ENCODE results near the gene PECR. TPM values are rescaled to one million over a fixed set of nuclear protein-coding genes. Genes with fewer than 3 reads are reported as not detected.

PECR gene
- total and polyA plus RNA-seq, 2 of the 13 experiments (the other 11 are each of a cell fraction or from before 2014, with no cell fraction given), result 151 to 153 TPM

DNA sequence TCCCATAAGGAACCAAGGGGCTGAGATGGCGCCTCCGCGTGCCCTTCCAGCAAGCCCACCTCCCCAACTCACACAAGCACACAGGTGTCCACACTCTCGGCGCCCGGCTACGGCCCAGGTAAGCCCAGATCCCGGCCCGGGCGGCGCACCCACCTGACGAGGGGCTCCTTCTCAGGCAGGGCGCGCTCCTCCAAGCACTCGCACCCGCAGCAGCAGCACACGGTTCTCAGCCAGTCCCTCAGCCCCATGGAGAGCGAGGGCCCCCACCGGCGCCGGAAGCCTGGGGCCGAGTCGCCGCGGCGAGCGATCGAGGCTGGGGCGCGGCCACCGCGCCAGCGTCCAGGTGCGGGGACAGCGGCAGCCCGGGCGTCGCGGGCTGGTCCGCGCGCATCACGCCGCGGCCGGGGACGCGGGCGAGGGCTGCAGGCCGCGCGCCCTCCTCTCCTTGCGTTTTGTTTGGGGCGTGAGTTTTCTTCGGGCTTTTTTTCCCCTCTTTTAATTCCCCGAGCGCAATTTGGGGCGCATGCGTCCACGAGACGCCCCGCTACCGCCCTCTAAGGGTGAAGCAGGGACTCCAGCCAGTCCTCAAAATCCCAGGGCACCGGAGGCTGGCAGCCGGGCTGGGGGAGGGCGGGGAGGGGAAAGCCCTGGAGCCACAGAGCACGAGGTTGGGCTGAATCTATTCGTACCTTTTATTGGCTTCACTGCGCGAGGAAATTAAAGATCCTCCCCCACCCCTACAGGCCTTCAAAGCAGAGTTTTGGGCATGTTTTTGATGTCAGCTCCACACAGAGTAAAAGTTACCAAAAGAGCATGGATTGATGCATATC is 68.3 kb downstream of the PECR start, which contains the start of gene MREG (continued):
- TF ChIP-seq FLYWCH1 (CRISPR knock-in tag; IDR thresholded peaks at IDR 0.05) (no peak), PTBP1 (IDR thresholded peaks at IDR 0.05; ENCODE audit: low read depth, low read length, poor library complexity, severe bottlenecking) (no peak), ZFP36 (IDR thresholded peaks at IDR 0.05; ENCODE audit: borderline replicate concordance, low read depth, low read length, partially characterized antibody) (no peak), TCF12 (IDR thresholded peaks at IDR 0.05) (no peak), TCF12 (CRISPR knock-in tag; IDR thresholded peaks at IDR 0.05) (no peak), THAP11 (CRISPR knock-in tag; IDR thresholded peaks at IDR 0.05) (peak; percentile 17; the same call in 1 of the 2 replicates), RELA (CRISPR knock-in tag; IDR thresholded peaks at IDR 0.05) (no peak), SUZ12 (IDR thresholded peaks at IDR 0.05; ENCODE audit: low read depth, low read length) (no peak), SIX4 (CRISPR knock-in tag; IDR thresholded peaks at IDR 0.05) (no peak), HNRNPLL (IDR thresholded peaks at IDR 0.05; ENCODE audit: low read depth, low read length, poor library complexity, severe bottlenecking) (peak; percentile 41), SIN3A (IDR thresholded peaks at IDR 0.05; ENCODE audit: borderline replicate concordance, low read depth, low read length) (peak; percentile 53; the same call in 1 of the 2 replicates), MIXL1 (CRISPR knock-in tag; IDR thresholded peaks at IDR 0.05) (no peak), MTA1 (CRISPR knock-in tag; IDR thresholded peaks at IDR 0.05; ENCODE audit: borderline replicate concordance) (peak; percentile 70), ZNF629 (CRISPR knock-in tag; conservative IDR thresholded peaks at IDR 0.05) (no peak), CCDC6 (CRISPR knock-in tag; IDR thresholded peaks at IDR 0.05) (0 out of 2 replicates have a peak, but pooled peaks have one; percentile 27)
- TF ChIP-seq, protein P1, sequence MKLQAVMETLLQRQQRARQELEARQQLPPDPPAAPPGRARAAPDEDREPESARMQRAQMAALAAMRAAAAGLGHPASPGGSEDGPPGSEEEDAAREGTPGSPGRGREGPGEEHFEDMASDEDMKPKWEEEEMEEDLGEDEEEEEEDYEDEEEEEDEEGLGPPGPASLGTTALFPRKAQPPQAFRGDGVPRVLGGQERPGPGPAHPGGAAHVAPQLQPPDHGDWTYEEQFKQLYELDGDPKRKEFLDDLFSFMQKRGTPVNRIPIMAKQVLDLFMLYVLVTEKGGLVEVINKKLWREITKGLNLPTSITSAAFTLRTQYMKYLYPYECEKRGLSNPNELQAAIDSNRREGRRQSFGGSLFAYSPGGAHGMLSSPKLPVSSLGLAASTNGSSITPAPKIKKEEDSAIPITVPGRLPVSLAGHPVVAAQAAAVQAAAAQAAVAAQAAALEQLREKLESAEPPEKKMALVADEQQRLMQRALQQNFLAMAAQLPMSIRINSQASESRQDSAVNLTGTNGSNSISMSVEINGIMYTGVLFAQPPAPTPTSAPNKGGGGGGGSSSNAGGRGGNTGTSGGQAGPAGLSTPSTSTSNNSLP (IDR thresholded peaks at IDR 0.05; ENCODE audit: low read depth, low read length), result 0 out of 2 replicates have a peak, but pooled peaks have one; percentile 11
- TF ChIP-seq, protein P2, sequence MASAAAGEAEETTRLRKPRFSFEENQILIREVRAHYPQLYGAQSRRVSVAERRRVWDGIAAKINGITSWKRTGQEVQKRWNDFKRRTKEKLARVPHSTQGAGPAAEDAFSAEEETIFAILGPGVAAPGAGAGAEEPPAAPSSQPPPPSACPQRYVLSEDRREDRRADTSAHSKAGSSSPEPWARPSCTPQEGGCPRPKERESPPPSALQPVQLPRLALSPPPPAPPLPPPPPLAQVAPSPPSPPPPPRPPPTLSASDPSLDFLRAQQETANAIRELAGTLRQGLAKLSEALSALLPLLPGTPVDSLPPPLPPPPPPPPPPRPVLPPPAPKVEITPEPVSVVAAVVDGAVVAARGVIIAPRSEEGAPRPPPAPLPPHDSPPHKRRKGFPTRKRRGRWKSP (CRISPR knock-in tag; IDR thresholded peaks at IDR 0.05), result no peak
- TF ChIP-seq, protein P3, sequence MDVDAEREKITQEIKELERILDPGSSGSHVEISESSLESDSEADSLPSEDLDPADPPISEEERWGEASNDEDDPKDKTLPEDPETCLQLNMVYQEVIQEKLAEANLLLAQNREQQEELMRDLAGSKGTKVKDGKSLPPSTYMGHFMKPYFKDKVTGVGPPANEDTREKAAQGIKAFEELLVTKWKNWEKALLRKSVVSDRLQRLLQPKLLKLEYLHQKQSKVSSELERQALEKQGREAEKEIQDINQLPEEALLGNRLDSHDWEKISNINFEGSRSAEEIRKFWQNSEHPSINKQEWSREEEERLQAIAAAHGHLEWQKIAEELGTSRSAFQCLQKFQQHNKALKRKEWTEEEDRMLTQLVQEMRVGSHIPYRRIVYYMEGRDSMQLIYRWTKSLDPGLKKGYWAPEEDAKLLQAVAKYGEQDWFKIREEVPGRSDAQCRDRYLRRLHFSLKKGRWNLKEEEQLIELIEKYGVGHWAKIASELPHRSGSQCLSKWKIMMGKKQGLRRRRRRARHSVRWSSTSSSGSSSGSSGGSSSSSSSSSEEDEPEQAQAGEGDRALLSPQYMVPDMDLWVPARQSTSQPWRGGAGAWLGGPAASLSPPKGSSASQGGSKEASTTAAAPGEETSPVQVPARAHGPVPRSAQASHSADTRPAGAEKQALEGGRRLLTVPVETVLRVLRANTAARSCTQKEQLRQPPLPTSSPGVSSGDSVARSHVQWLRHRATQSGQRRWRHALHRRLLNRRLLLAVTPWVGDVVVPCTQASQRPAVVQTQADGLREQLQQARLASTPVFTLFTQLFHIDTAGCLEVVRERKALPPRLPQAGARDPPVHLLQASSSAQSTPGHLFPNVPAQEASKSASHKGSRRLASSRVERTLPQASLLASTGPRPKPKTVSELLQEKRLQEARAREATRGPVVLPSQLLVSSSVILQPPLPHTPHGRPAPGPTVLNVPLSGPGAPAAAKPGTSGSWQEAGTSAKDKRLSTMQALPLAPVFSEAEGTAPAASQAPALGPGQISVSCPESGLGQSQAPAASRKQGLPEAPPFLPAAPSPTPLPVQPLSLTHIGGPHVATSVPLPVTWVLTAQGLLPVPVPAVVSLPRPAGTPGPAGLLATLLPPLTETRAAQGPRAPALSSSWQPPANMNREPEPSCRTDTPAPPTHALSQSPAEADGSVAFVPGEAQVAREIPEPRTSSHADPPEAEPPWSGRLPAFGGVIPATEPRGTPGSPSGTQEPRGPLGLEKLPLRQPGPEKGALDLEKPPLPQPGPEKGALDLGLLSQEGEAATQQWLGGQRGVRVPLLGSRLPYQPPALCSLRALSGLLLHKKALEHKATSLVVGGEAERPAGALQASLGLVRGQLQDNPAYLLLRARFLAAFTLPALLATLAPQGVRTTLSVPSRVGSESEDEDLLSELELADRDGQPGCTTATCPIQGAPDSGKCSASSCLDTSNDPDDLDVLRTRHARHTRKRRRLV (CRISPR knock-in tag; IDR thresholded peaks at IDR 0.05), result no peak
- TF ChIP-seq, protein P4, sequence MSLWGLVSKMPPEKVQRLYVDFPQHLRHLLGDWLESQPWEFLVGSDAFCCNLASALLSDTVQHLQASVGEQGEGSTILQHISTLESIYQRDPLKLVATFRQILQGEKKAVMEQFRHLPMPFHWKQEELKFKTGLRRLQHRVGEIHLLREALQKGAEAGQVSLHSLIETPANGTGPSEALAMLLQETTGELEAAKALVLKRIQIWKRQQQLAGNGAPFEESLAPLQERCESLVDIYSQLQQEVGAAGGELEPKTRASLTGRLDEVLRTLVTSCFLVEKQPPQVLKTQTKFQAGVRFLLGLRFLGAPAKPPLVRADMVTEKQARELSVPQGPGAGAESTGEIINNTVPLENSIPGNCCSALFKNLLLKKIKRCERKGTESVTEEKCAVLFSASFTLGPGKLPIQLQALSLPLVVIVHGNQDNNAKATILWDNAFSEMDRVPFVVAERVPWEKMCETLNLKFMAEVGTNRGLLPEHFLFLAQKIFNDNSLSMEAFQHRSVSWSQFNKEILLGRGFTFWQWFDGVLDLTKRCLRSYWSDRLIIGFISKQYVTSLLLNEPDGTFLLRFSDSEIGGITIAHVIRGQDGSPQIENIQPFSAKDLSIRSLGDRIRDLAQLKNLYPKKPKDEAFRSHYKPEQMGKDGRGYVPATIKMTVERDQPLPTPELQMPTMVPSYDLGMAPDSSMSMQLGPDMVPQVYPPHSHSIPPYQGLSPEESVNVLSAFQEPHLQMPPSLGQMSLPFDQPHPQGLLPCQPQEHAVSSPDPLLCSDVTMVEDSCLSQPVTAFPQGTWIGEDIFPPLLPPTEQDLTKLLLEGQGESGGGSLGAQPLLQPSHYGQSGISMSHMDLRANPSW (CRISPR knock-in tag; IDR thresholded peaks at IDR 0.05; ENCODE audit: borderline replicate concordance), result no peak
